ENCODE data around the gene BRD9.

The BRD9 gene

GRCh38 chr5:878125-878524, 14.5 kb downstream of the BRD9 start:
- DNase-seq (ENCODE audit: low read depth), result no peak

DNA sequence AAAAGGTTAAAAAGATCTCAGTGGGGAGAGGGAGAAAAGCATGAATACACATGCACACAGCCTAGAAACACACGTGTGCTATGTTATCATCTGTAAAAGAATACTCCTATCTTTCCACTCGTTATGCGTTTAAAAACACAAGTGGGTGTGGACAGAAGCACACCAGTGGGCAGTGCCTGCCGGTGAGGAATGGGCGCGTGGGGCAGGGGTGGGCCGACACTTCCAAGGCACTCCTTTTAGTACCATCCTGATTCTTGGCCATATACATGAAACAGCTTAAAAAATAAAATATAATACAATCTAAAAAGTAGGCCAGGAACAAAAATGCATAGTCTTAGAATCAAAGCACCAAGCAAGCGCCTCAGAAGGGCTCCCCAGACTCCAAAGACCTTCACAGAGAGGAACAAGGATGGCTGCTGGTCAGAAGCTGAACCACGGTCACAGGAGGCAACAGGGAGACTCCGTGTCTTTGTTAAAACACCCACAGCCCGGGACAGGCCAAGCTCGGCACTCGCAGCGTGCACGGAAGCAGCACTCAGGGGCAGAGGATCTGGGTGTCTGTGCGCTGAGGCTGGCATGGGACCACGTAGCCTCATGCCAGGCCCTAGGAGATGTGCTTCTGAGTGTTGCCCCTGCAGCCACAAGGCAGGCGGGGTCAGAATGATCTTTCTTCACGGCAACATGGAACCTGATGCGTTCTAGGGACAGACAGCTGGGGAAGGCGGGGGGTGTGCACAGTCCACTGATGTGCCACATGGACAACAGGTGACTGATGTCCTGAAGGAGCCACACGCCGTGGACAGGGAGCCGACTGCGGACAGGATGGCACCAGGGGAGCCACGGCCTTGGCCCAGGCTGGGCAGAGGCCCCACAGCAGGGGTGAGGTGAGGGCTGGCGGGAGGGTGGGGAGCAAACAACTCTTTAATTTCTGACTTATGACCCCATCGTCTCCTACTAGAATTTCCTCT, 15.9 kb downstream of the BRD9 start:
- no peak for DNase-seq (ENCODE audit: low read depth)

DNA sequence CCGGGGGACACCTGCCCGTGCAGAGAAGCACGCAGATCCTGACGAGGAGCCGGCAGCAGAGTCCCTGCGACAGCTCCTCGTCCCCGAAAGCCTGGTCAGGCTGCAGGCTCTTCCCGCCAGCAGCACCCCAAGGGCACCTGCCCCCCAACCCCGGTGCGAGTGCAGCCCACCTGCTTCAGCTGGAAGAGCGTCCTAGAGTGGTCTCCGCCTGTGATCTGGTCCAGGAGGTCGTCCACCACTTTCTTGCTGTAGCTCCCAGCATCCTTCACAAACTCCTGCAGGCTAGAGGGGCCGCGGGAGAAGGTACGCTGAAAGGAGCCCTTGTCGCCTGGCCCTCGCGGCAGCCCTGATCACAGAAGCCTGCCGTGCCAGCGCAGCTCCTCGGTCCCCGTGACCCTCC, 16.7 kb downstream of the BRD9 start:
- no peak for DNase-seq (ENCODE audit: low read depth)

DNA sequence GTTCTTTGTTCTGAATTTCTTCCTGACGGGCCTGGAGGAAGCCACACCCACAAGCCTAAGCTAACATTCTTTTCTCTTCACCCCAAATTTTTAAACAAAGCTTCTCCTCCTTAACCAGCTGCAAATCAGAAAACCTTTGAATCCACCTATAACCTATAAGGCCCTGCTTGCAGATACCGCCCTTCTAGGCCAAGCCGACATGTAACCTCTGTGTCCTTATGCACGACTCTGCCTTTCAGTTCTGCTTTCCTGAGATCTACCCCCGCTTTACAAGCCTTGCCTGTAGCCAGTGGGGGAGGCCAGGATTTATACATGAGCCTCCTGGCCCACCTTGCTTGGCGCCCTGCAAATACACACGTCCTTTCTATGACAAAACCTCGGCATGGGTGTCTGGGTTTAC, 19.3 kb downstream of the BRD9 start:
- no peak for DNase-seq (ENCODE audit: low read depth)

- no peak for DNase-seq (ENCODE audit: low read depth)
Measured at GRCh38 chr5:872301-872700, 20.3 kb downstream of the BRD9 start.

GRCh38 chr5:871596-872298, 20.9 kb downstream of the BRD9 start:
- DNase-seq (ENCODE audit: low read depth), result no peak

DNA sequence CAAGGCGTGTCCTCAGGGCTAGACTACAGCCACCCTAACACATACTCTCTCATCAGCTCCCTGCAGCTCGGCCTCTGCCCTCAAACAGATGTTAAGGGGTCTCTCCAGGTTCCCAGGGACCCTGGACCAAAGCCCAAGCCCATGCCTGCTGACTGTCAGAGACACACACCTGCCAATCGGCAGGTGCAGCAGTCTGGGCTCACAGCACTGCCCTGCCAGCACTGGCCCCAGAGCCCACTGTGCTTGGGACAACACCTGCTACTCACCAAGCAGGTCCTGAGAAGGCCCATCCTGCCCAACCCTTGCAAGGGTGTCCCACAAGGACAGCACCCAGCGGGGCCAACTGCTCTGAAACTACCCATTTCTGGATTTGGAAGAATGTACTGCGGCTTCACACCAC, 21.6 kb downstream of the BRD9 start:
- DNase-seq (ENCODE audit: low read depth), result no peak

GRCh38 chr5:868428-869135, 24.0 kb downstream of the BRD9 start:
- DNase-seq (ENCODE audit: low read depth), result no peak

DNA sequence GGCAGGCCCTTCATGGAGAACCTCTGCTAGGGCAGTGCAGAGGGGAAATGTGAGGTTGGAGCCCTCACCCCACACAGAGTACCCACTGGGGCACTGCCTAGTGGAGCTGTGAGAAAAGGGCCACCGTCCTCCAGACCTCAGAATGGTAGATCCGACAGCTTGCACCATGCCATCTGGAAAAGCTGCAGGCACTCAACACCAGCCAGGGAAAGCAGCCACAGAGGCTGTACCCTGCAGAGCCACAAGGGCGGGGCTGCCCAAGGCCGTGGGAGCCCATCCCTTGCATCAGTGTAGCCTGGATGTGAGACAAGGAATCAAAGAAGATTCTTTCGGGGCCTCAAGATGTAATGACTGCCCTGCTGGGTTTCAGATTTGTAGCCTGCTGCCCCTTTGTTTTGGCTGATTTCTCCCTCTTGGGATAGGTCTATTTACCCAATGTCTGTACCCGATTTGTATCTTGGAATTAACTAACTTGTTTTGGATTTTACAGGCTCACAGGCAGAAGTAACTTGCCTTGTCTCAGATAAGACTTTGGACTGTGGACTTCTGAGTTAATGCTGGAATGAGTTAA, 25.2 kb downstream of the BRD9 start:
- DNase-seq (ENCODE audit: low read depth), result no peak

GRCh38 chr5:865771-866170, 26.8 kb downstream of the BRD9 start:
- no peak for DNase-seq (ENCODE audit: low read depth)

DNA sequence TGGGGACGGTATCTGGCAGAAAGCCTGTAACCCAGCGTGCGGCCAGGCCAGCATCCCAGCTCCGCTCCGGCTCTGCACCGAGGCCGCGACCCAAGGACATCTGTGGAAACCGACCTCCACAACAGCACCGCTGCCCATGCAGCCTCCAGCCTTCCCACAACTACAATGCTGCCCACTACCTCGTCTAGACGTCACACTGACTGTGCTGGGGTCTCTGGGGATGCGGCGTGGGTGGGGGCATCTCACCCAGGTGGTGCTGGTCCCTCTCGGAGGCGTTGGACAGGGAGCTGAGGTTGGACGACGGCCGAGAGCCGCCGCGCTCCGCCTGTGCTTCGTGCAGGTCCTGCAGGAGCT, 27.5 kb downstream of the BRD9 start:
- no peak for DNase-seq (ENCODE audit: low read depth)

GRCh38 chr5:864492-865167, 28.0 kb downstream of the BRD9 start:
- DNase-seq (ENCODE audit: low read depth), result no peak

GRCh38 chr5:863244-863805, 29.3 kb downstream of the BRD9 start:
- DNase-seq (ENCODE audit: low read depth), result no peak

DNA sequence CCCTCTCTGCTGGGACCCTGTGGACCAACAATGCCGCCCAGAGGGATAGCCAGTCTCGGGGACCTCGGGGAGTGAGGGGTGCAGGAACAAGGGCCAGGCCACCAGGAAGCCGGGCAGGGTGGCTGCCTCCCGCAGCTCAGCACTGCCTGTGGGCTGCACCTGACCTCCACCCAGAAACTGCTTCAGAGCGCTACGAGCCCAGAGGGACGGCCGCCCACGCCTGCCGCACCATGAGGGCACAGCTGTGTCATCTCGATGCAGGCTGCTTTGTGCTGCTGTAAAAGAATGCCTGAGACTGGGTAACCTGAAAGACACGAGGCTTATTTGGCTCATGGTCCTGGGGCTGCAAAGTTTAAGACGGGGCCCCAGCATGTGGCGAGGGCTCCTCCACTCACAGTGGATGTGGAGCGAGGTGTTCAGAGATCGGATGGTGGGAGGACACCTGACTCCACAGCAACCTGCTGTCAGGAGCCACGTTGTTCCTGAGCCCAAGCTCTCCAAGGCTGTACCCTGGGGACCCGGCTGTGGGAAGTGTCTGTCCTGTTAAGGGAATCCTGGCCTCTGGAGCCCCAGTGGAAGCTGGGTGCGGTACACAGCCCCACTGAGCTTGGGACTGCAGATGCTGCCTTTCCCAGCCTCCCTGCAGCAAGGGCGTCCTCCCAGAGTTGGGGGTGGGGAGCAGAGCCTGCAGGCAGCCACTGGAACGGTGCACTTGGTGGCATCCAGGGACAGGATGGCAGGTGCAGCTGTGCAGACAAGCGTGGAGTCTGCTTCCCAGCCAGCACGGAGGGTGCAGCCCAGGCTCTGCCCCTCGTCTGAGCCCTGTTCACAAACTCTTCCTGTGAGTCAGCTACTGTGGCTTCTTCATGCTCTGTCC, 30.0 kb downstream of the BRD9 start:
- no peak for DNase-seq (ENCODE audit: low read depth)

DNA sequence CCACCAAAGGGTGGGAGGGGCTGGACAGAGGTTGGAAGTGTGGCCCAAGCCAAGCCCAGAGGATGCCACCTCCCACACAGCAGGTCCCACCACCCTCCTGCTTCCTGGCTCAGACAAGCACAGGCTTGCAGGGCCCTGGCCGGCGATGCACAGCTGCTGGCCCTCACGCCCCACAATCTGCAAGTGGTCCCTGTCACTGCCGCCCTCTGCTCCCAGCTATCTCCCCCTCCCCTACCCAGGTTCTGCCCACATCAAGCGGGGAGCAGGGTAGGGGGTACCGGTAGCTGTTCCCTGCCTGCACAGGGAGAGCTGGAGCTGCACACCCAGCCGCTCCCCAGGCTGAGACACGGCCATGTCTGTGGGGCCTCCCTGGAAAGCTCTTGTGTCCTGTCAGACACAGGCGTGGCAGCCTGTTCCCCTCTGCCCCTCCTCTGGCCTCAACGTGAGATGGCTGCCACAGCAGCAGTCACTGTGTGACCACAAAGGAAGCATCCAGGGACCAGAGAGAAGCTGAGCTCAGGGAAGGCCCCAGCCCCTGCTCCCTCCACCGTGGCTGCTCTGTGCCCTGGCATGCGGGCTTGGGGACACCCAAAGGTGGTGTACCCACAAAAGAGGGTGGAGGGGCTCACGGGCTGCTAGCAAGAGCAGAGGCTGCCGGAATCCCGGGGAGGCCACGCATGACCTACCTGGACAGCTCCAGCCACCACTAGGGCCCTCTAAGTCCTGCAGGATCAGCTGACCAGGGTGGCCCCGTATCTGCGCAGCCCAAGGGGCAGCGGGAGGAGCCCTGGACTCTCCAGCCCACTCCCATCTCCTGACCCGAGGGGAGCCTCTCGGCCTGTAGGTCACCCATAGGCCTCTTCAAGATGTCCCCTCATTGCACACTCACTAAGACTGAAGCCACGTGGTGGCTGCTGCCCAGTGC, 30.9 kb downstream of the BRD9 start:
- no peak for DNase-seq (ENCODE audit: low read depth)

GRCh38 chr5:860506-861150, 32.0 kb downstream of the BRD9 start:
- no peak for DNase-seq (ENCODE audit: low read depth)

DNA sequence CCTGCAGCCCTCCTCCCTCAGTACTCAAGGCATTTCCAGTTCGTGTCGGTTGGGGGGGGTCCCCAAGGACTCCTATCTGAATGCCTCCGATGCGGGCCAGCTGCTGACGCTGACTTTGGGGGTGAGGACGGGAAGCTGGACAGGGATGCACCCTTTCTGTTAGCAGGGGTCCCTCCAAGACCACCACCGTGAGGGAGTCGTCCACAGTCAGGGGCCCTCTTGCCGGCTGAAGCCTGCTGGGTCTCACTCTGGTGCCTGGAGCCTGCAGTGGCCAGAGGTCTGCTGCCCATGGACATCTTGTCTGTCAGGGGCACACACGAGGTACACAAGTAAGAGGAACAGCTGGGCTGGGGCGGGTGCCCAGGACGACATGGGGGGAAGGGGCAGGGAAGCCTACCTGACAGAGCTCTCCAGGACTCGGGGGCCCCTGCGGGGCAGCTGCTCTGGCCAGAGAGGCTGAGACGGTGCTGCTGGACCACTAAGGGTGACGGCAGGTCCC, 32.8 kb downstream of the BRD9 start:
- DNase-seq (ENCODE audit: low read depth), result no peak

DNA sequence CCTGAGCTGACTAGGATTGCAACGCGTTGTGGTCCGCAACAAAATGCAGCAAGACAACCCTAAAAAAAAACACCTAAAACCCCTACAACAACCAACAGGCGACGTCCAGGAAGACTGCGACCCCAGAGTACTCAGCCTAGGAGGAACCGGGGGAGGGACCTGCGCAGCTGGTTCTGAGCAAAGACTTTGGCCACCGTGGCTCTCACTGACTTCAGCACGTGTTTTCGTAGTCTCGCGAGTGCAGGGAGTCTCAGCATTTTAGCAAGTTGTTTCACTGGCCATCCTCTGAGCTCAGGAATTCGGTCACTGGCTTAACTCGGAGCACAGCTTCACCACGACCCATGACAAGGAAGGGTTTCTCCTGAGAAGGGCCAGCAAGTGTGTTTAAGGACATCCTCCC, 33.2 kb downstream of the BRD9 start:
- no peak for DNase-seq (ENCODE audit: low read depth)

DNA sequence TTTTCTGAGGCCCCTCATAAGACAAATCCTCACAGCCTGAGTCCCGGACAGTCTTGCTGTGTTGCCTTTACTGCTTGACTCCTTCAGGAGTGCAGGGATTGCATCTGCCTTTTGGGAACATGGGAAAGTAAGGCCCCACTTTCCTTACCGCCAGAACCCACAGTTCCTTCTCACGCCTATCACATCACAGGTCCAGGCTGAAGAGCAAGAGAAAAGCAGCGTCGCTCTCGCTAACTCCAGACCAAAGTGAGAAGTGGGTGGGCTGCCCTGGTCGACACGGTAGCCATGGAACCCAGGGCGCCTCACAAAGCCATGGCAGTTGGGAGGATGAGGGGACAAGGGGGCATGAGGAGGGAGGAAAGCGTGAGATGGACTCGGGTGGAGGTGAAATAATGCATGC, 33.9 kb downstream of the BRD9 start:
- no peak for DNase-seq (ENCODE audit: low read depth)
